ENCODE results near the gene LTBP2. TPM values are rescaled to one million over a fixed set of nuclear protein-coding genes. Genes with fewer than 3 reads are reported as not detected.

LTBP2 gene
- total and polyA plus RNA-seq, 2 of the 8 experiments (the other 6 are each of a cell fraction or from before 2014, with no cell fraction given) = 0.48 to 0.89 TPM

- no peak for TF ChIP-seq RAD21 (IDR thresholded peaks at IDR 0.05 in 1 of 2, conservative IDR thresholded peaks at IDR 0.05 in 1 of 2; ENCODE audit: low read depth in 2 of 2, low read length in 2 of 2)
- TF ChIP-seq SIRT6 (IDR thresholded peaks at IDR 0.05; ENCODE audit: low read length) = no peak
- TF ChIP-seq E2F6 (IDR thresholded peaks at IDR 0.05) = no peak
- TF ChIP-seq RBBP5 (IDR thresholded peaks at IDR 0.05; ENCODE audit: borderline replicate concordance, low read depth, low read length) = no peak
- no peak for TF ChIP-seq HDAC2 (IDR thresholded peaks at IDR 0.05; ENCODE audit: borderline replicate concordance in 1 of 2, low read depth in 2 of 2, low read length in 2 of 2)
These were observed 23.8 kb upstream of the LTBP2 start (continued) for GRCh38 chr14:74635847-74636246.

Measured in H1 (cell line).